ENCODE data around the gene ANK2.

ANK2 gene

GRCh38 chr4:113383111-113383785 is 333.8 kb downstream of the ANK2 start:
- in situ Hi-C loops (cut with MboI; ENCODE audit: low sequenced_read_pairs), result no loop called here

GRCh38 chr4:113384600-113384999 is 335.1 kb downstream of the ANK2 start:
- in situ Hi-C loops (cut with MboI; ENCODE audit: low sequenced_read_pairs), result no loop called here

- in situ Hi-C loops (cut with MboI; ENCODE audit: low sequenced_read_pairs), result no loop called here
These were observed 335.9 kb downstream of the ANK2 start for GRCh38 chr4:113385281-113385899.

GRCh38 chr4:113389160-113389559 is 339.7 kb downstream of the ANK2 start:
- in situ Hi-C loops (cut with MboI; ENCODE audit: low sequenced_read_pairs), result no loop called here

GRCh38 chr4:113390850-113391249 is 341.4 kb downstream of the ANK2 start:
- in situ Hi-C loops (cut with MboI; ENCODE audit: low sequenced_read_pairs), result no loop called here

- in situ Hi-C loops (cut with MboI; ENCODE audit: low sequenced_read_pairs), result no loop called here
These were observed 344.8 kb downstream of the ANK2 start for GRCh38 chr4:113394108-113394729.

- in situ Hi-C loops (cut with MboI; ENCODE audit: low sequenced_read_pairs), result no loop called here
These were observed 345.5 kb downstream of the ANK2 start for GRCh38 chr4:113394730-113395530.

GRCh38 chr4:113397114-113397701 is 347.8 kb downstream of the ANK2 start:
- in situ Hi-C loops (cut with MboI; ENCODE audit: low sequenced_read_pairs), result no loop called here

- in situ Hi-C loops (cut with MboI; ENCODE audit: low sequenced_read_pairs), result no loop called here
These were observed 349.1 kb downstream of the ANK2 start for GRCh38 chr4:113398441-113399143.

- in situ Hi-C loops (cut with MboI; ENCODE audit: low sequenced_read_pairs), result no loop called here
These were observed 354.7 kb downstream of the ANK2 start for GRCh38 chr4:113404167-113404571.

- in situ Hi-C loops (cut with MboI; ENCODE audit: low sequenced_read_pairs), result no loop called here
These were observed 355.4 kb downstream of the ANK2 start for GRCh38 chr4:113404841-113405240.

- in situ Hi-C loops (cut with MboI; ENCODE audit: low sequenced_read_pairs), result no loop called here
These were observed 356.6 kb downstream of the ANK2 start for GRCh38 chr4:113405874-113406722.

GRCh38 chr4:113406723-113407016 is 357.2 kb downstream of the ANK2 start:
- in situ Hi-C loops (cut with MboI; ENCODE audit: low sequenced_read_pairs), result no loop called here

- in situ Hi-C loops (cut with MboI; ENCODE audit: low sequenced_read_pairs), result no loop called here
These were observed 358.0 kb downstream of the ANK2 start for GRCh38 chr4:113407409-113407808.

GRCh38 chr4:113409181-113409580 is 359.7 kb downstream of the ANK2 start:
- in situ Hi-C loops (cut with MboI; ENCODE audit: low sequenced_read_pairs), result no loop called here

- in situ Hi-C loops (cut with MboI; ENCODE audit: low sequenced_read_pairs), result no loop called here
These were observed 361.2 kb downstream of the ANK2 start for GRCh38 chr4:113410686-113411085.

GRCh38 chr4:113411496-113411938 is 362.1 kb downstream of the ANK2 start:
- in situ Hi-C loops (cut with MboI; ENCODE audit: low sequenced_read_pairs), result no loop called here

GRCh38 chr4:113419631-113420030 is 370.2 kb downstream of the ANK2 start:
- in situ Hi-C loops (cut with MboI; ENCODE audit: low sequenced_read_pairs), result no loop called here

GRCh38 chr4:113420938-113421337 is 371.5 kb downstream of the ANK2 start:
- in situ Hi-C loops (cut with MboI; ENCODE audit: low sequenced_read_pairs), result no loop called here

GRCh38 chr4:113423631-113424030 is 374.2 kb downstream of the ANK2 start:
- in situ Hi-C loops (cut with MboI; ENCODE audit: low sequenced_read_pairs), result no loop called here

All from HL-60/S4 (cell line).